ENCODE measurements around the gene B3GALNT1.
A peak's percentile ranks its signal among the peaks of the same experiment; 100 is the strongest.

B3GALNT1 gene

DNA sequence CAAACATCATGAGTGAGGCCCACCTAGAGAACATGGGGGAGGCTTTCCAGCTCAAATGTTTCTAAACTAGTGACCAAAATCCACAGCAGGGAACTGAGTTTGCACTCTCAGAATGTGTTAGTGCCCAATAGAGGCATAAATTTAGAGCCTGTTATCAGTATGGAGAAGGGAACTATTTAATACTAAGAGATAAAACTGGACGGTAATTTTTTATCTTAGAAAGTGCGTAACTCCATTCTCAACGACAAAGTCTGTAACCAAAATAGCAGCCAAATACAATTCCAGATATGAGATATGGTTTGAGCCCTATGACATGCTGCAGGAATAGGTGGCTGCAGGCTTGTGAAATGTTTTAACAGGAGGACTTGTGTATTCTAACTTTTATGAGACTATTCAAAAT is 3.5 kb downstream of the B3GALNT1 start:
- no peak for ATAC-seq (ENCODE audit: low read depth)
- Histone ChIP-seq H3K36me3 (ENCODE audit: low read depth) (no peaks in the 10 kb centered on the region), H3K4me3 (ENCODE audit: severe bottlenecking) (no peak overlapping the region), H3K4me1 (ENCODE audit: insufficient read depth, poor library complexity, severe bottlenecking) (no peaks in the 10 kb centered on the region), H3K27ac (ENCODE audit: poor library complexity, severe bottlenecking) (no peak overlapping the region), H3K9me3 (ENCODE audit: severe bottlenecking) (no peaks in the 10 kb centered on the region), H3K27me3 (ENCODE audit: insufficient read depth, poor library complexity, severe bottlenecking) (no peaks in the 10 kb centered on the region)
- no peak for DNase-seq (ENCODE audit: low spot score)
- no peak for TF ChIP-seq CTCF (IDR thresholded peaks at IDR 0.05; ENCODE audit: poor library complexity, severe bottlenecking)

- Histone ChIP-seq H3K9me3 (ENCODE audit: severe bottlenecking) (no peaks in the 10 kb centered on the region), H3K27me3 (ENCODE audit: insufficient read depth, poor library complexity, severe bottlenecking) (no peaks in the 10 kb centered on the region), H3K4me3 (ENCODE audit: severe bottlenecking) (no peak overlapping the region), H3K36me3 (ENCODE audit: low read depth) (no peaks in the 10 kb centered on the region), H3K4me1 (ENCODE audit: insufficient read depth, poor library complexity, severe bottlenecking) (no peaks in the 10 kb centered on the region), H3K27ac (ENCODE audit: poor library complexity, severe bottlenecking) (no peak overlapping the region)
- no peak for DNase-seq (ENCODE audit: low spot score)
- TF ChIP-seq CTCF (IDR thresholded peaks at IDR 0.05; ENCODE audit: poor library complexity, severe bottlenecking) = no peak
- ATAC-seq (ENCODE audit: low read depth) = no peak
Observed at GRCh38 chr3:161100994-161101393, 4.2 kb downstream of the B3GALNT1 start.

- Histone ChIP-seq H3K36me3 (ENCODE audit: low read depth) (no peaks in the 10 kb centered on the region), H3K27ac (ENCODE audit: poor library complexity, severe bottlenecking) (no peak overlapping the region), H3K4me1 (ENCODE audit: insufficient read depth, poor library complexity, severe bottlenecking) (no peaks in the 10 kb centered on the region), H3K9me3 (ENCODE audit: severe bottlenecking) (no peaks in the 10 kb centered on the region), H3K27me3 (ENCODE audit: insufficient read depth, poor library complexity, severe bottlenecking) (no peaks in the 10 kb centered on the region), H3K4me3 (ENCODE audit: severe bottlenecking) (no peak overlapping the region)
- TF ChIP-seq CTCF (IDR thresholded peaks at IDR 0.05; ENCODE audit: poor library complexity, severe bottlenecking) = peak; percentile 57
- ATAC-seq (ENCODE audit: low read depth) (peak; percentile 50; the same call in 2 of the 3 replicates), DNase-seq (ENCODE audit: low spot score) (no peak)
Observed at GRCh38 chr3:161096771-161097367, 8.3 kb downstream of the B3GALNT1 start.

GRCh38 chr3:161093895-161094294 is 11.3 kb downstream of the B3GALNT1 start:
- Histone ChIP-seq H3K4me3 (ENCODE audit: severe bottlenecking) (no peak overlapping the region), H3K4me1 (ENCODE audit: insufficient read depth, poor library complexity, severe bottlenecking) (no peaks in the 10 kb centered on the region), H3K27ac (ENCODE audit: poor library complexity, severe bottlenecking) (no peak overlapping the region), H3K36me3 (ENCODE audit: low read depth) (no peaks in the 10 kb centered on the region), H3K27me3 (ENCODE audit: insufficient read depth, poor library complexity, severe bottlenecking) (no peaks in the 10 kb centered on the region), H3K9me3 (ENCODE audit: severe bottlenecking) (no peaks in the 10 kb centered on the region)
- no peak for TF ChIP-seq CTCF (IDR thresholded peaks at IDR 0.05; ENCODE audit: poor library complexity, severe bottlenecking)
- DNase-seq (ENCODE audit: low spot score) (no peak), ATAC-seq (ENCODE audit: low read depth) (no peak)

- ATAC-seq (ENCODE audit: low read depth) (no peak), DNase-seq (ENCODE audit: low spot score) (no peak)
- no peaks in the 10 kb centered on the region for H3K27me3 ChIP-seq (ENCODE audit: insufficient read depth, poor library complexity, severe bottlenecking)
- H3K4me3 ChIP-seq (ENCODE audit: severe bottlenecking) = no peak overlapping the region
- no peaks in the 10 kb centered on the region for H3K9me3 ChIP-seq (ENCODE audit: severe bottlenecking)
- TF ChIP-seq CTCF (IDR thresholded peaks at IDR 0.05; ENCODE audit: poor library complexity, severe bottlenecking) = no peak
- no peaks in the 10 kb centered on the region for H3K4me1 ChIP-seq (ENCODE audit: insufficient read depth, poor library complexity, severe bottlenecking)
- H3K27ac ChIP-seq (ENCODE audit: poor library complexity, severe bottlenecking) = no peak overlapping the region
- peaks cover 3% of the 10 kb centered on the region for H3K36me3 ChIP-seq (ENCODE audit: low read depth)
Observed at GRCh38 chr3:161084277-161084676, 20.9 kb downstream of the B3GALNT1 start.

Measured in RWPE2 (cell line).